GM12878 (cell line): ENCODE data around the gene C11orf65.

Source experiments
- CREB1 ChIP-seq: IDR thresholded peaks from 2 replicates; pipeline ENCODE4 v1.6.1; 2012; ENCODE audit warnings: low read depth, mild to moderate bottlenecking, inconsistent platforms
- NBN ChIP-seq: fragments of 450-650 bp; IDR thresholded peaks from 2 replicates; pipeline ENCODE4 v1.6.1; 2016
- RCOR1 ChIP-seq: conservative IDR thresholded peaks from 2 replicates; pipeline ENCODE4 v1.6.1; 2012; ENCODE audit warnings: low read depth, low read length, improper control_type of control experiment
- TF ChIP-seq, protein P1 (sequence below): IDR thresholded peaks from 2 replicates; pipeline ENCODE4 v1.6.1; 2011; ENCODE audit warnings: borderline replicate concordance, low read depth, mild to moderate bottlenecking, moderate library complexity, low read length; ENCODE audit not compliant: insufficient read depth, poor library complexity, severe bottlenecking

DNA sequence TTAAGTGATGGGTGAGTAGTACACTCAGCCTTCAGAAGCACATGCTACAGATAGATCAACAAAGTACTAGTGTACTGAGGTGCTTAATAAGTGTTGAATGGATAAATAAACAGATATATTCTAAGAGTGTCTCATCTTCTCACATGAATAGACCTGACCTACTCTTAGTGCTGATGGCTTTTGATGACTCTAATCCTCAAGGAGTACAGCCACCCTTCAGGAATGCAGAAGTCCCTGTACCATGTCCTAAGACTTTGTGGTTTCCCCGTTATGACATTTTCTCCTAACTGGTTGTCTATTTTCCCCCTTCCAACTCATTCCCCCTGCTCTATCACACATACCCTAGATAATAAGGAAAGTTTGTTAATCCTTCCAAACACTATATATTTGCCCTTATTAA, 61.6 kb downstream of the C11orf65 start:
- TF ChIP-seq CREB1 (no peak), RCOR1 (no peak), NBN (no peak)
- TF ChIP-seq, protein P1, sequence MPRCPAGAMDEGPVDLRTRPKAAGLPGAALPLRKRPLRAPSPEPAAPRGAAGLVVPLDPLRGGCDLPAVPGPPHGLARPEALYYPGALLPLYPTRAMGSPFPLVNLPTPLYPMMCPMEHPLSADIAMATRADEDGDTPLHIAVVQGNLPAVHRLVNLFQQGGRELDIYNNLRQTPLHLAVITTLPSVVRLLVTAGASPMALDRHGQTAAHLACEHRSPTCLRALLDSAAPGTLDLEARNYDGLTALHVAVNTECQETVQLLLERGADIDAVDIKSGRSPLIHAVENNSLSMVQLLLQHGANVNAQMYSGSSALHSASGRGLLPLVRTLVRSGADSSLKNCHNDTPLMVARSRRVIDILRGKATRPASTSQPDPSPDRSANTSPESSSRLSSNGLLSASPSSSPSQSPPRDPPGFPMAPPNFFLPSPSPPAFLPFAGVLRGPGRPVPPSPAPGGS = no peak
